Endothelial cell of umbilical vein (primary cell): Measurements from ENCODE around the gene ZFAND2B. TPM values are rescaled to one million over a fixed set of nuclear protein-coding genes. Genes with fewer than 3 reads are reported as not detected.

ENCODE experiments used
- BruUV-seq: library from RNA; stranded (reverse); fragments of 400-500 nt; replicated peaks from 2 replicates; lab custom pipeline; 2021; lab: Mats Ljungman, UMichigan
- CTCF ChIA-PET: fragments of 300-600, 350-600 bp; sonication (Branson Sonifier 250); formaldehyde crosslinking; loops from one replicate; lab custom pipeline; 2021; ENCODE audit warnings: antibody characterized with exemption, inconsistent platforms; lab: Charles Lee
- POLR2A ChIA-PET: fragments of 300-600, 350-600 bp; sonication (Branson Sonifier 250); formaldehyde crosslinking; loops from one replicate; lab custom pipeline; 2021; ENCODE audit warnings: antibody characterized with exemption, inconsistent platforms; lab: Charles Lee
- DNase-seq: peaks from one replicate; pipeline ENCODE4 v3.0.0-alpha.2; 2011; ENCODE audit warnings: low read depth, low spot score
- FAIRE-seq: peaks from 2 replicates; lab custom pipeline; 2011; peaks lifted over from hg19 to GRCh38; lab: Jason Lieb, UNC
- H2AFZ ChIP-seq: 2 replicates; pipeline ENCODE4 v1.6.0; 2012; ENCODE audit warnings: low read depth, low read length, control low read depth, inconsistent platforms
- H3K27ac ChIP-seq: 2 replicates; pipeline ENCODE4 v1.5.1; 2011; ENCODE audit warnings: low read depth, mild to moderate bottlenecking, control low read depth, low read length, moderate library complexity; ENCODE audit not compliant: insufficient read depth
- H3K27me3 ChIP-seq, 2 experiments: 2 replicates each; pipeline versions ENCODE4 v1.6.0 to v1.6.1; 2011; ENCODE audit warnings: low read length in 2 of 2, mixed read lengths in 1 of 2; ENCODE audit not compliant: control insufficient read depth in 2 of 2, insufficient read depth in 2 of 2
- H3K36me3 ChIP-seq, 2 experiments: 2 replicates in 1 of 2; 3 replicates in 1 of 2; pipeline ENCODE4 v1.5.1; 2011; ENCODE audit warnings: low read length in 2 of 2, mild to moderate bottlenecking in 1 of 2, moderate library complexity in 1 of 2; ENCODE audit not compliant: control insufficient read depth in 2 of 2, insufficient read depth in 2 of 2; ENCODE audit errors: extremely low read depth in 1 of 2
- H3K4me1 ChIP-seq: 3 replicates; pipeline ENCODE4 v1.5.1; 2011; ENCODE audit warnings: mild to moderate bottlenecking, low read length; ENCODE audit not compliant: control insufficient read depth, insufficient read depth; ENCODE audit errors: extremely low read depth
- H3K4me2 ChIP-seq: 2 replicates; pipeline ENCODE4 v1.6.1; 2011; ENCODE audit warnings: low read length, control low read depth, mixed read lengths; ENCODE audit not compliant: insufficient read depth
- H3K4me3 ChIP-seq, 3 experiments: fragments of 200-600 bp in 1 of 3; sonication (generic), shearing (Covaris generic) in 1 of 3; replicated peaks in 1 of 3; 2 replicates each; pipeline ENCODE4 v1.5.1; 2011 to 2016; ENCODE audit warnings: control low read depth in 3 of 3, low read length in 3 of 3, mild to moderate bottlenecking in 2 of 3, inconsistent platforms in 1 of 3, low read depth in 1 of 3, moderate library complexity in 1 of 3; ENCODE audit not compliant: insufficient read depth in 1 of 3
- H3K79me2 ChIP-seq: 2 replicates; pipeline ENCODE4 v1.6.0; 2012; ENCODE audit warnings: low read length, inconsistent platforms; ENCODE audit not compliant: control insufficient read depth, insufficient read depth
- H3K9ac ChIP-seq: replicated peaks from 2 replicates; pipeline ENCODE3; 2011; ENCODE audit warnings: low read length, control low read depth; ENCODE audit not compliant: insufficient read depth; ENCODE audit errors: extremely low read depth
- H3K9me1 ChIP-seq: replicated peaks from 3 replicates; pipeline ENCODE4 v1.6.0; 2011; ENCODE audit warnings: mild to moderate bottlenecking, low read length; ENCODE audit not compliant: control insufficient read depth, insufficient read depth; ENCODE audit errors: extremely low read depth
- H3K9me3 ChIP-seq: replicated peaks from 2 replicates; pipeline ENCODE4 v1.5.1; 2012; ENCODE audit warnings: low read length, inconsistent platforms; ENCODE audit not compliant: control insufficient read depth, insufficient read depth
- H4K20me1 ChIP-seq: replicated peaks from 2 replicates; pipeline ENCODE3; 2011; ENCODE audit warnings: mild to moderate bottlenecking, low read length; ENCODE audit not compliant: control insufficient read depth, insufficient read depth; ENCODE audit errors: extremely low read depth
- EZH2 ChIP-seq: IDR thresholded peaks from 2 replicates; pipeline ENCODE4 v1.6.1; 2012; ENCODE audit warnings: borderline replicate concordance, low read depth, mild to moderate bottlenecking, moderate library complexity, low read length, inconsistent platforms; ENCODE audit not compliant: severe bottlenecking
- FOS ChIP-seq: IDR thresholded peaks from 2 replicates; pipeline ENCODE4 v1.6.1; 2011; ENCODE audit warnings: mild to moderate bottlenecking, low read length, moderate library complexity, borderline replicate concordance; ENCODE audit not compliant: insufficient read depth
- GATA2 ChIP-seq: IDR thresholded peaks from 2 replicates; pipeline ENCODE4 v1.7.0; 2011; ENCODE audit warnings: low read depth, mild to moderate bottlenecking, moderate library complexity, mixed read lengths, low read length; ENCODE audit not compliant: insufficient read length, insufficient read depth
- JUN ChIP-seq: IDR thresholded peaks from 2 replicates; pipeline ENCODE4 v1.6.1; 2011; ENCODE audit warnings: borderline replicate concordance, low read depth; ENCODE audit not compliant: insufficient read length, insufficient read depth
- MYC ChIP-seq: IDR thresholded peaks from one replicate; pipeline ENCODE4 v1.6.1; 2011; ENCODE audit warnings: mild to moderate bottlenecking, low read depth, low read length
- POLR2A ChIP-seq: IDR thresholded peaks from 2 replicates; pipeline ENCODE4 v1.6.1; 2012; ENCODE audit warnings: low read depth, mild to moderate bottlenecking, control low read depth, low read length
- POLR2AphosphoS5 ChIP-seq: IDR thresholded peaks from 2 replicates; pipeline ENCODE4 v1.6.1; 2012; ENCODE audit warnings: low read depth, mild to moderate bottlenecking, control low read depth, low read length, moderate library complexity; ENCODE audit not compliant: insufficient read depth
- dilution Hi-C: fragments of 300-500 bp; cut with MboI; formaldehyde crosslinking; loops from one replicate; pipeline ENCODE4 v1.15.0; 2019; ENCODE audit warnings: low sequenced_read_pairs; ENCODE audit not compliant: extremely low pct_ligation_motif_present
- intact Hi-C: fragments of 100-400 bp; cut with micrococcal nuclease; formaldehyde crosslinking; loops from one replicate; pipeline ENCODE4 v1.10.0; 2022
- polyA plus RNA-seq, 4 experiments: library from polyadenylated mRNA; depleted of rRNA in 3 of 4; stranded (reverse) in 3 of 4; unstranded in 1 of 4; fragments of >200 nt; gene quantifications; 2 replicates each; pipeline versions ENCODE4 v1.2.1 to v1.2.3, GENCODE V29; 2011 to 2012; ENCODE audit warnings: missing spikeins in 1 of 4
- total RNA-seq: library from RNA; stranded (reverse); gene quantifications from 2 replicates; pipeline ENCODE4 v1.2.3, GENCODE V29; 2021
- TF ChIP-seq, protein P1 (sequence below), 2 donors: IDR thresholded peaks; 1 replicate in 1 of 2; 2 replicates in 1 of 2; pipeline ENCODE4 v1.5.1; 2011; ENCODE audit warnings: low read length in 2 of 2, mild to moderate bottlenecking in 2 of 2, moderate library complexity in 2 of 2, control low read depth in 1 of 2, inconsistent platforms in 1 of 2, low read depth in 1 of 2; ENCODE audit not compliant: insufficient read depth in 1 of 2; ENCODE audit errors: extremely low read depth in 1 of 2
- TF ChIP-seq, protein P2 (sequence below): IDR thresholded peaks from 2 replicates; pipeline ENCODE4 v1.6.1; 2011; ENCODE audit not compliant: insufficient read depth, insufficient read length

ZFAND2B gene
- total and polyA plus RNA-seq, 2 donors (not counting 3 experiments of a cell fraction or from before 2014, with no cell fraction given) = 23.3 to 52.0 TPM

DNA sequence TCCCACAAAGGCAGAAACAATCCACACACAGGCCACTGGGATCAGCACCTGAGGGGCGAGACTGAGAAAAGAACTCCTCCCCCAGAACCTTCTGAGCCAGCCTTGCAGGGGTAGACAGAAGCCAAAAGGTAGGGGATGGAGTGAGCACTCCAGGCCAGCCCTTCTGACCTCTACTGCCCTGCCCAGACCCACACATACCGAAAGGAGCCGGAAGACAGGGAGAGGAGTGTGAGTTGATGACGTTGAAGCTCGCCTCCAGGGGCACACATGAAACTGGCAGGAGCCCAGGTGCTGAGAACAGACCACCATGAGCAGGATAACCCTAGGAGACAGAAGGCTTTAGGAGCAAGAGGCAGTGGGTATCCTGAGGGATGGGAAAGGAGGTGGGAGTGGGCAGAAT is 38.6 kb upstream of the ZFAND2B start:
- no peak overlapping the region for H3K27ac ChIP-seq
- POLR2A ChIA-PET = no interaction called here
- no peaks in the 10 kb centered on the region for H3K9me3 ChIP-seq

More for the DNA sequence above, 38.6 kb upstream of the ZFAND2B start:
- dilution Hi-C loops (no loop called here), intact Hi-C loops (no loop called here)
- DNase-seq (no peak), FAIRE-seq (no peak)
- Histone ChIP-seq H3K9me1 (no peaks in the 10 kb centered on the region), H3K4me3 (no peak overlapping the region), H4K20me1 (peaks cover 3% of the 10 kb centered on the region), H3K36me3 (peaks cover 0 to 7% of the 10 kb centered on the region in 2 experiments), H3K4me2 (no peak overlapping the region), H3K9ac (no peak overlapping the region), H3K79me2 (no peaks in the 10 kb centered on the region), H3K4me1 (no peaks in the 10 kb centered on the region), H2AFZ (no peak overlapping the region), H3K27me3 (no peaks in the 10 kb centered on the region)
- CTCF ChIA-PET = no interaction called here
- no peak for TF ChIP-seq GATA2
- TF ChIP-seq POLR2AphosphoS5 = no peak
- TF ChIP-seq, protein P1, sequence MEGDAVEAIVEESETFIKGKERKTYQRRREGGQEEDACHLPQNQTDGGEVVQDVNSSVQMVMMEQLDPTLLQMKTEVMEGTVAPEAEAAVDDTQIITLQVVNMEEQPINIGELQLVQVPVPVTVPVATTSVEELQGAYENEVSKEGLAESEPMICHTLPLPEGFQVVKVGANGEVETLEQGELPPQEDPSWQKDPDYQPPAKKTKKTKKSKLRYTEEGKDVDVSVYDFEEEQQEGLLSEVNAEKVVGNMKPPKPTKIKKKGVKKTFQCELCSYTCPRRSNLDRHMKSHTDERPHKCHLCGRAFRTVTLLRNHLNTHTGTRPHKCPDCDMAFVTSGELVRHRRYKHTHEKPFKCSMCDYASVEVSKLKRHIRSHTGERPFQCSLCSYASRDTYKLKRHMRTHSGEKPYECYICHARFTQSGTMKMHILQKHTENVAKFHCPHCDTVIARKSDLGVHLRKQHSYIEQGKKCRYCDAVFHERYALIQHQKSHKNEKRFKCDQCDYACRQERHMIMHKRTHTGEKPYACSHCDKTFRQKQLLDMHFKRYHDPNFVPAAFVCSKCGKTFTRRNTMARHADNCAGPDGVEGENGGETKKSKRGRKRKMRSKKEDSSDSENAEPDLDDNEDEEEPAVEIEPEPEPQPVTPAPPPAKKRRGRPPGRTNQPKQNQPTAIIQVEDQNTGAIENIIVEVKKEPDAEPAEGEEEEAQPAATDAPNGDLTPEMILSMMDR (IDR thresholded peaks at IDR 0.05; ENCODE audit: extremely low read depth in 1 of 2, insufficient read depth in 1 of 2, low read depth in 1 of 2, low read length in 2 of 2) = no peak
- no peak for TF ChIP-seq JUN
- no peak for TF ChIP-seq FOS
- TF ChIP-seq, protein P2, sequence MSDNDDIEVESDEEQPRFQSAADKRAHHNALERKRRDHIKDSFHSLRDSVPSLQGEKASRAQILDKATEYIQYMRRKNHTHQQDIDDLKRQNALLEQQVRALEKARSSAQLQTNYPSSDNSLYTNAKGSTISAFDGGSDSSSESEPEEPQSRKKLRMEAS = no peak
- TF ChIP-seq POLR2A = no peak
- TF ChIP-seq EZH2 = no peak
- no peak for TF ChIP-seq MYC
- BruUV-seq = no TSS peak
